Measurements from ENCODE around the gene KDM4E.
"Not testable (repeated sequence)": the region's sequence is repeated elsewhere in the genome, so short reads cannot be mapped to it uniquely, and the experiment has no call there.

Gene KDM4E

DNA sequence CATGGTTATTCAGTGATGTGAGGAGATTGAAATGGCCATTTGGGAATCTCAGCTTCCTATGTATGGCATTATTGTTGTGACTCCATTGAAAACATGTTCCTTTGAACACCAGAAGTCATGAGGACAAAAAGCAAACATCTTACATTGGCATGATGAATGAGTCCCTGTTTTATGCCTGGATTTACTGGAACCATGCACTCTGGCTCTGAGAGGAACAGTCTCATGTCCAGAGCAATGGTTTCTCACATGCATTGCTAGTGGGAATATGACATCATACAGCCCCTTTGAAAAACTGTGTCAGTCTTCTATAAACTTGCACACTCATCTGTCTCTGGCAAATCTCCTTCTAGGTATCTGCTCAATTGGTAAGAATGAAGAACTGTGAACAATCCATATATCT is 20.8 kb downstream of the KDM4E start:
- no peak for DNase-seq (ENCODE audit: low read depth in 1 of 2, low spot score in 1 of 2)
- no peak overlapping the region for H3K27ac ChIP-seq (replicated peaks)
- no peak overlapping the region for H3K4me3 ChIP-seq (replicated peaks; ENCODE audit: insufficient read depth, low read length)
- TF ChIP-seq SPI1 (IDR thresholded peaks at IDR 0.05; ENCODE audit: borderline replicate concordance, low read depth) (no peak), GABPA (IDR thresholded peaks at IDR 0.05; ENCODE audit: low read depth) (no peak)
- TF ChIP-seq, protein P1, sequence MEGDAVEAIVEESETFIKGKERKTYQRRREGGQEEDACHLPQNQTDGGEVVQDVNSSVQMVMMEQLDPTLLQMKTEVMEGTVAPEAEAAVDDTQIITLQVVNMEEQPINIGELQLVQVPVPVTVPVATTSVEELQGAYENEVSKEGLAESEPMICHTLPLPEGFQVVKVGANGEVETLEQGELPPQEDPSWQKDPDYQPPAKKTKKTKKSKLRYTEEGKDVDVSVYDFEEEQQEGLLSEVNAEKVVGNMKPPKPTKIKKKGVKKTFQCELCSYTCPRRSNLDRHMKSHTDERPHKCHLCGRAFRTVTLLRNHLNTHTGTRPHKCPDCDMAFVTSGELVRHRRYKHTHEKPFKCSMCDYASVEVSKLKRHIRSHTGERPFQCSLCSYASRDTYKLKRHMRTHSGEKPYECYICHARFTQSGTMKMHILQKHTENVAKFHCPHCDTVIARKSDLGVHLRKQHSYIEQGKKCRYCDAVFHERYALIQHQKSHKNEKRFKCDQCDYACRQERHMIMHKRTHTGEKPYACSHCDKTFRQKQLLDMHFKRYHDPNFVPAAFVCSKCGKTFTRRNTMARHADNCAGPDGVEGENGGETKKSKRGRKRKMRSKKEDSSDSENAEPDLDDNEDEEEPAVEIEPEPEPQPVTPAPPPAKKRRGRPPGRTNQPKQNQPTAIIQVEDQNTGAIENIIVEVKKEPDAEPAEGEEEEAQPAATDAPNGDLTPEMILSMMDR (IDR thresholded peaks at IDR 0.05; ENCODE audit: insufficient read depth, low read length), result no peak
- peaks cover 4% of the 10 kb centered on the region for H3K27me3 ChIP-seq (ENCODE audit: insufficient read depth, poor library complexity, severe bottlenecking)

DNA sequence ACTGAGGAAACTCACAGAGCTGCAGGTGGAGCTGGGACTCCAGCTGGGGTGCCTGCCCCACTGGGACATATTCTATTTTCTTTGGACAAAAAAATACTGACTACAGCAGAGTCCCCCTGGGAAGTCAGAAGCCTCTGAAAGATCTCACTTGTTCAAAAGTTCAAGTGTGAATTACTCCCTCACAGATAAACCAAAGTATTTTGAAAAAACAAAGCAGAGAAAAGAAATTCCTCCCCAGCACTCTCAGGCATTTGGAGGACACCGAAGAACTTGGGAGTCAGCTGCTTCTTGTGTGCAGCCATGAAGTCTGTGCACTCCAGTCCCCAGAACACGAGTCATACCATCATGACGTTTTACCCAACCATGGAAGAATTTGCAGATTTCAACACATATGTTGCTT is 24.1 kb downstream of the KDM4E start, which contains the start of gene KDM4F:
TSS of gene KDM4F (plus strand) at position 301 of the 400 bp plus-strand sequence.
- H3K4me3 ChIP-seq (replicated peaks; ENCODE audit: insufficient read depth, low read length); DNase-seq (ENCODE audit: low read depth in 1 of 2, low spot score in 1 of 2); H3K27ac ChIP-seq (replicated peaks); H3K27me3 ChIP-seq (ENCODE audit: insufficient read depth, poor library complexity, severe bottlenecking): not testable (repeated sequence)

DNA sequence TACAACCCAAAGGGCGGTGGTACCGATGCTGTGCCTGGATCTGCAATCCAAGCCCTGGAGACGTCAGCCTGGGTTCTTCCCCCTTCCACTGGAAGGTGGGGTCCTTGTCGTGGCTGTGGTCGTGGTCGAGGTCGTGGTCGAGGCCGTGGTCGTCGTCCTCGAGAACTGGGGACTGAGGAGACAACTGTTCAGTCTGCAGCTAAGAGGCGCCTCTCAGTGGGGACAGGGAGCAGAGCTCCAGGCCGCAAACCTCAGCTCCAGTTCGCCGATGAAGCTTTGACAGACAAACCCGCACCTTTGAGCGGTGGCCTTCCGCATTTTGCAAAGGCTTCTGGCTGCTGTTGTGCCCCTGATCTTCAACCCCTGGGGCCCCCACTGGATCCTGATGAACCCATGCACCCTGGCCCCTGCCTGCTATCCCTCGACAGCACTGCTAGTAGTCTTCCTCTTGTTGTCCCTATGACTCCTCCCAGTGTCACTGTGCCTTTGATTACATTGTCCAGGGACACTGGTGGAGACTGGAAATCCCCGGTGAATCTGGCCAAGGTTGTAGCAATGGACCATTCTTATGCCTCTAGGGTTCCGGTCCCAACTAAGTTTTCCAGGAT is 25.6 kb downstream of the KDM4E start:
- H3K27me3 ChIP-seq (ENCODE audit: insufficient read depth, poor library complexity, severe bottlenecking), result no peaks in the 10 kb centered on the region
- TF ChIP-seq, protein P2, sequence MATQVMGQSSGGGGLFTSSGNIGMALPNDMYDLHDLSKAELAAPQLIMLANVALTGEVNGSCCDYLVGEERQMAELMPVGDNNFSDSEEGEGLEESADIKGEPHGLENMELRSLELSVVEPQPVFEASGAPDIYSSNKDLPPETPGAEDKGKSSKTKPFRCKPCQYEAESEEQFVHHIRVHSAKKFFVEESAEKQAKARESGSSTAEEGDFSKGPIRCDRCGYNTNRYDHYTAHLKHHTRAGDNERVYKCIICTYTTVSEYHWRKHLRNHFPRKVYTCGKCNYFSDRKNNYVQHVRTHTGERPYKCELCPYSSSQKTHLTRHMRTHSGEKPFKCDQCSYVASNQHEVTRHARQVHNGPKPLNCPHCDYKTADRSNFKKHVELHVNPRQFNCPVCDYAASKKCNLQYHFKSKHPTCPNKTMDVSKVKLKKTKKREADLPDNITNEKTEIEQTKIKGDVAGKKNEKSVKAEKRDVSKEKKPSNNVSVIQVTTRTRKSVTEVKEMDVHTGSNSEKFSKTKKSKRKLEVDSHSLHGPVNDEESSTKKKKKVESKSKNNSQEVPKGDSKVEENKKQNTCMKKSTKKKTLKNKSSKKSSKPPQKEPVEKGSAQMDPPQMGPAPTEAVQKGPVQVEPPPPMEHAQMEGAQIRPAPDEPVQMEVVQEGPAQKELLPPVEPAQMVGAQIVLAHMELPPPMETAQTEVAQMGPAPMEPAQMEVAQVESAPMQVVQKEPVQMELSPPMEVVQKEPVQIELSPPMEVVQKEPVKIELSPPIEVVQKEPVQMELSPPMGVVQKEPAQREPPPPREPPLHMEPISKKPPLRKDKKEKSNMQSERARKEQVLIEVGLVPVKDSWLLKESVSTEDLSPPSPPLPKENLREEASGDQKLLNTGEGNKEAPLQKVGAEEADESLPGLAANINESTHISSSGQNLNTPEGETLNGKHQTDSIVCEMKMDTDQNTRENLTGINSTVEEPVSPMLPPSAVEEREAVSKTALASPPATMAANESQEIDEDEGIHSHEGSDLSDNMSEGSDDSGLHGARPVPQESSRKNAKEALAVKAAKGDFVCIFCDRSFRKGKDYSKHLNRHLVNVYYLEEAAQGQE (IDR thresholded peaks at IDR 0.05; ENCODE audit: insufficient replicate concordance, low read depth), result no peak
- TF ChIP-seq POLR2AphosphoS5 (IDR thresholded peaks at IDR 0.05; ENCODE audit: low read depth) (no peak), SPI1 (IDR thresholded peaks at IDR 0.05; ENCODE audit: borderline replicate concordance, low read depth) (no peak), GABPA (IDR thresholded peaks at IDR 0.05; ENCODE audit: low read depth) (no peak)
- TF ChIP-seq, protein P1 (IDR thresholded peaks at IDR 0.05; ENCODE audit: insufficient read depth, low read length), result no peak
- H3K4me3 ChIP-seq (replicated peaks; ENCODE audit: insufficient read depth, low read length), result no peak overlapping the region
- DNase-seq (ENCODE audit: low read depth in 1 of 2, low spot score in 1 of 2), result no peak
- no peak overlapping the region for H3K27ac ChIP-seq (replicated peaks)

DNA sequence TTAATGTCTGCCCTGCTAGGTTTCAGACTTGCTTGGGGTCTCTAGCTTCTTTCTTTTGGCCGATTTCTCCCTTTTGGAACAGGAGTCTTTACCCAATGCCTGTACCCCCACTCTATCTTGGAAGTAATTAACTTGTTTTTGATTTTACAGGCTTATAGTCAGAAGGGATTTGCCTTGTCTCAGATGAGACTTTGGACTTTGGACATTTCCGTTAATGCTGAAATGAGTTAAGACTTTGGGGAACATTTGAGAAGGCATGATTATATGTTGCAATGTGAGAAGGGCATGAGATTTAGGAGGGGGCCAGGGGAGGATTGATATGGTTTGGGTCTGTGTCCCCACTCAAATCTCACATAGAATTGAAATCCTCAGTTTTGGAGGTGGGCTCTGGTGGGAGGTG is 29.3 kb downstream of the KDM4E start:
- no peak overlapping the region for H3K27ac ChIP-seq (replicated peaks)
- H3K27me3 ChIP-seq (ENCODE audit: insufficient read depth, poor library complexity, severe bottlenecking), result no peaks in the 10 kb centered on the region
- no peak for DNase-seq (ENCODE audit: low read depth in 1 of 2, low spot score in 1 of 2)
- TF ChIP-seq, protein P1 (IDR thresholded peaks at IDR 0.05; ENCODE audit: insufficient read depth, low read length), result no peak
- TF ChIP-seq GABPA (IDR thresholded peaks at IDR 0.05; ENCODE audit: low read depth) (no peak), SPI1 (IDR thresholded peaks at IDR 0.05; ENCODE audit: borderline replicate concordance, low read depth) (no peak), POLR2AphosphoS5 (IDR thresholded peaks at IDR 0.05; ENCODE audit: low read depth) (no peak)
- TF ChIP-seq, protein P2 (IDR thresholded peaks at IDR 0.05; ENCODE audit: insufficient replicate concordance, low read depth), result no peak
- H3K4me3 ChIP-seq (replicated peaks; ENCODE audit: insufficient read depth, low read length), result no peak overlapping the region

Data from HL-60 (cell line).